Thyroid gland (tissue), 4 donors: ENCODE measurements around the gene LAPTM4A. TPM values are rescaled to one million over a fixed set of nuclear protein-coding genes. Genes with fewer than 3 reads are reported as not detected.

ENCODE experiments used
- DNase-seq, 2 donors: peaks; one replicate each; pipeline ENCODE4 v3.0.0-alpha.2; 2019
- H3K27ac ChIP-seq, 3 donors: fragments of 200-600 bp; sonication (generic); 1 replicate in 2 of 3; 2 replicates in 1 of 3; pipeline ENCODE4 v1.5.1; 2016 to 2019; ENCODE audit warnings: mild to moderate bottlenecking in 1 of 3, moderate library complexity in 1 of 3
- H3K27me3 ChIP-seq: fragments of 200-600 bp; sonication (generic); one replicate; pipeline ENCODE4 v1.5.1; 2019
- H3K36me3 ChIP-seq, 2 donors: fragments of 200-600 bp; sonication (generic); one replicate each; pipeline ENCODE4 v1.5.1; 2016 to 2019
- H3K4me1 ChIP-seq, 2 donors: fragments of 200-600 bp; sonication (generic); one replicate each; pipeline ENCODE4 v1.5.1; 2017 to 2019
- H3K4me3 ChIP-seq, 3 donors: fragments of 200-600 bp; sonication (generic); replicated peaks in 1 of 3; 1 replicate in 2 of 3; 2 replicates in 1 of 3; pipeline ENCODE4 v1.5.1; 2016; ENCODE audit warnings: mild to moderate bottlenecking in 1 of 3
- H3K9me3 ChIP-seq: fragments of 200-600 bp; sonication (generic); one replicate; pipeline ENCODE4 v1.5.1; 2017
- POLR2A ChIP-seq, 2 donors: fragments of 450-650 bp; IDR thresholded peaks; one replicate each; pipeline ENCODE4 v1.6.1; 2017; ENCODE audit warnings: antibody characterized with exemption in 2 of 2, mild to moderate bottlenecking in 2 of 2, moderate library complexity in 1 of 2
- WGBS, 2 donors: methylation state at CpG; one replicate each; pipeline ENCODE4 v1.1.5; 2017; 5-methylcytosine and 5-hydroxymethylcytosine counted together
- intact Hi-C: fragments of 100-400 bp; cut with DNase I; formaldehyde crosslinking; loops from one replicate; pipeline ENCODE4 v1.15.1; 2023
- total RNA-seq, 4 donors: library from RNA; depleted of rRNA; stranded (reverse); fragments of >200 nt; gene quantifications; one replicate each; pipeline ENCODE4 v1.2.3, GENCODE V29; 2016
- TF ChIP-seq, protein P1 (sequence below), 6 experiments: fragments of 200-600 bp in 3 of 6; fragments of 450-650 bp in 3 of 6; sonication (generic) in 3 of 6; IDR thresholded peaks; one replicate each; pipeline ENCODE4 v1.5.1; 2016 to 2019; ENCODE audit warnings: antibody characterized with exemption in 6 of 6, mild to moderate bottlenecking in 2 of 6, inconsistent platforms in 1 of 6, moderate library complexity in 1 of 6

The LAPTM4A gene
- total RNA-seq, 4 donors from 2014 or later = 159 to 300 (median 187) TPM

DNA sequence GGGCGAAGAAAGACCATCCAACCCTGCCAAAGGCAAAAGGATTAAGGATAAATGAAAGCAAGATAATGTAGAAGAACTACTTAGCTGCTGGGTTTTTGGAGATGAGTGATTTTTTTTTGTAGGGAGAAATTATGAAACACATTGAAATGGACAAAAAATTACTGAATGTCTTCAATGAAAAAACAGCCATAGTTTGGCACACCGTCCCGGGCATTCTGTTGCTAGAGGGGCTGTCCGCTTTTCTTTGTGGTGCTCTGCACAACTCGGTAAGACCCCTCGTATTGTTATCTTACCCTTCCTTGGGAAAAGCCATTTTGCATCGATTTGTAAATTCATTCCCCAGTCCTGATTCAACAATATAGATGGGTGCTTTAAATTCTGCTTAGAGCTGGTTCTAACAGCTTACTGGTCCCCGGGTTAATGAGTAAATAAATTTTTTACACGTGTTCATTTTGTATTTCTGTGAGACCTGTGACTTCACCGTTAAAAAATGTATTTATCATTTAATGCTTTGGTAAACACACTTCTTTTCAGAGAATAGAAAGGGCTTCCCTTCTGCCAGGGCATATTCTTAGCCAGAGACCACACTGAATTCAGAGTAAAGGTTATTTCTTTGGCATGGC is 912 bp upstream of the LAPTM4A start:
- peak in 1 of 2 donors; percentile 18 for DNase-seq
- intact Hi-C loops = no loop called here
- Histone ChIP-seq H3K27me3 (no peaks in the 10 kb centered on the region), H3K36me3 (no peaks in the 10 kb centered on the region), H3K9me3 (no peaks in the 10 kb centered on the region), H3K4me1 (peaks cover 18 to 28% of the 10 kb centered on the region in 2 donors), H3K4me3 (peak overlapping the region; percentile 17 to 80 (median 17)), H3K27ac (peak overlapping the region; percentile 95 to 99 (median 99))
- WGBS, 2 donors = 1 to 2% methylated on average over 10 of the region's 10 CpGs
- TF ChIP-seq POLR2A (IDR thresholded peaks at IDR 0.05) = no peak
- TF ChIP-seq, protein P1, sequence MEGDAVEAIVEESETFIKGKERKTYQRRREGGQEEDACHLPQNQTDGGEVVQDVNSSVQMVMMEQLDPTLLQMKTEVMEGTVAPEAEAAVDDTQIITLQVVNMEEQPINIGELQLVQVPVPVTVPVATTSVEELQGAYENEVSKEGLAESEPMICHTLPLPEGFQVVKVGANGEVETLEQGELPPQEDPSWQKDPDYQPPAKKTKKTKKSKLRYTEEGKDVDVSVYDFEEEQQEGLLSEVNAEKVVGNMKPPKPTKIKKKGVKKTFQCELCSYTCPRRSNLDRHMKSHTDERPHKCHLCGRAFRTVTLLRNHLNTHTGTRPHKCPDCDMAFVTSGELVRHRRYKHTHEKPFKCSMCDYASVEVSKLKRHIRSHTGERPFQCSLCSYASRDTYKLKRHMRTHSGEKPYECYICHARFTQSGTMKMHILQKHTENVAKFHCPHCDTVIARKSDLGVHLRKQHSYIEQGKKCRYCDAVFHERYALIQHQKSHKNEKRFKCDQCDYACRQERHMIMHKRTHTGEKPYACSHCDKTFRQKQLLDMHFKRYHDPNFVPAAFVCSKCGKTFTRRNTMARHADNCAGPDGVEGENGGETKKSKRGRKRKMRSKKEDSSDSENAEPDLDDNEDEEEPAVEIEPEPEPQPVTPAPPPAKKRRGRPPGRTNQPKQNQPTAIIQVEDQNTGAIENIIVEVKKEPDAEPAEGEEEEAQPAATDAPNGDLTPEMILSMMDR (IDR thresholded peaks at IDR 0.05) = peak in 1 of 6 experiments; percentile 7

DNA sequence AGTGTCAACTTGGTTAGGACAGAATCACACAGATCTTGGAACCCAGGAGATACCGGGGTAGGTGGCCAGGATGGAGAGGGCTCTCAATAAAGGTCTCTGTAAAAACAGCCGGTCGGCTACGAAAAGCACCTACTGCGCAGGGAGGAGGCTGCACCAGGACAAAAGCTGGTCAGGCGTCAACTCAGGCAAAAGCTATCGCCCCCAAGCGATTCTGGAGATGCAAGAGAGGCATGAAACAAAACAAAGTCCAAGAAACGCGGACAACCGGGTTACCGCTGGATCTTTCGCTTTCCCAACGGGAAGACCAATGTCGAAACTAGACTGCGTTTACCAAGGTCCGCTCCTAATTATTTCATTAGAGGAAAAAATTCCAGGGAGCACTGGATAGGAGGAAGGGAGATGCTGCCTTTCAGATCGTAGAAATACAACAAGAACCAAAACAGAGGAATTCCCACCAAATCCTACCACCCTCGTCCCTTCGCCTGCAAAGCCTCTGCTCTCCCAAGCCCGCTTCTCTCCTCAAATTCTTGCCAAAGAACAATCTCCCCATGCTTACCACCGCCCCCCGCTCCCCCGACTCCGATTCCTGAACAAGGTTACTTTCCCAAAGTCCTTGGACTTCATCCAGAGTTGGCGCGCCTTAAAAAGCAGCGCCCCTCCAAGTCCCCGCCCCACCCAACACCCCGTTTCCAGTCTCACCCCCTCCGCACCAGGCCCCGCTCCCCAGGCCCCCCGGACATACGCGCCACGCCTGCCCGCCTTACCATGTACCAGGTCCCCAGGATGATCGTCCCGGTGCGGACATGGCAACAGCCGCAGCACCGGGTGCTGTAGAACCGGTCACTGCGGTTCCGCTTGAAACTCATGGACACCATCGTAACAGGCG is 539 bp downstream of the LAPTM4A start:
- no peaks in the 10 kb centered on the region for H3K9me3 ChIP-seq
- no peaks in the 10 kb centered on the region for H3K36me3 ChIP-seq
- intact Hi-C loops = no loop called here
- peak overlapping the region; percentile 95 to 99 (median 99) for H3K27ac ChIP-seq
- peaks cover 18 to 31% of the 10 kb centered on the region in 2 donors for H3K4me1 ChIP-seq
- TF ChIP-seq, protein P1 (IDR thresholded peaks at IDR 0.05) = no peak
- TF ChIP-seq POLR2A (IDR thresholded peaks at IDR 0.05) = peak in 1 of 2 donors; percentile 50
- DNase-seq = peak; percentile 59 to 60
- H3K27me3 ChIP-seq = no peaks in the 10 kb centered on the region
- WGBS, 2 donors = 1 to 2% methylated on average over 39 to 44 of the region's 47 CpGs
- peak overlapping the region; percentile 66 to 92 (median 80) for H3K4me3 ChIP-seq

DNA sequence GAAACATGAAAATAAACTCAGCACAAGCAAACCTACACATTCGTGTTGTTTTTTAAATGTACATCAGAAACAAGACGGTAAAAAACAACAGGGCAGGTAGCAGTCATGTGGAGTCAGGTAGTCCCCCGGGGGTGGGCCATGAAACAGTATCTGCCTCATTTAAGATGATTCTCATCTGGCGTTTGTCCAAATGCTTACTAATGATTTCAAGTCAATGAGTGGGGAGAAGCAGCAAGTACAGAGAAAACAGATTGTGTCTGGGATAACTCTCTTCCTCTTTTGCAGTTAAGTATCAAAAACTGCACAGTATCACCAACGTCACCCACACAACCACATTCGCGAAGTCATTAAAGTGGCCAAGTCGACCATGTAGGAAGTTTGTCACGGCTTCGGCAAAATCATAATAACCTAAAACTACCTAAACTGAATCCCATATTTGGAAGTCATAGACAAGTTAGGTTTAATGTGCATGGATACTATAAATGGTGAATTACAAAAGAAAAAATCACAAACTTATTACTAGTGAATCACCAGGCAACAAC is 1.3 kb downstream of the LAPTM4A start:
- peak overlapping the region; percentile 95 to 99 (median 99) for H3K27ac ChIP-seq

DNA sequence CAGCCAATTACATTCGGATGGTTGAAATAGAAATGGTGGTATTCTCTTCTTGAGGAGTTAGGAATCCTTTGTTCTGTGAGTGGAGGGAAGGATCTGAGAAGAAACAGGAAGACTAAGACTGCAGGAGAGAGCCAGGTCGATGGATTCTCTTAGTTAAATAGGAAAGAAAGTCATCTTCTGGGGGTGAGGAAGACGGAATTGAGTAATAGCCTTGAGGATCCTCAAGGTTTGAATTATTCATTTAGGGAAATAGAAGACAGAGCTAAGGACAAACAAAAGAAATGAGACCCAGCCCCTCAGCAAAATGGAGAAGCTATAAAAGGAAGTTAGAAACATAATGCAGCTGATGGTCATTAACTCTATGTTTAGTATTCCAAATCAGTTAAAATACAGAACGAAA is 1.8 kb downstream of the LAPTM4A start:
- no peak for TF ChIP-seq POLR2A (IDR thresholded peaks at IDR 0.05)
- TF ChIP-seq, protein P1 (IDR thresholded peaks at IDR 0.05) = no peak
- peaks cover 26 to 39% of the 10 kb centered on the region in 2 donors for H3K4me1 ChIP-seq
- H3K4me3 ChIP-seq = peak overlapping the region in 2 of 3 donors; percentile 80 to 92
- WGBS, 2 donors = 9 to 15% methylated on average over 4 of the region's 4 CpGs
- DNase-seq = no peak
- H3K36me3 ChIP-seq = no peaks in the 10 kb centered on the region
- peak overlapping the region; percentile 95 to 99 (median 99) for H3K27ac ChIP-seq
- intact Hi-C loops = no loop called here
- H3K27me3 ChIP-seq = no peaks in the 10 kb centered on the region
- H3K9me3 ChIP-seq = no peaks in the 10 kb centered on the region

More for the DNA sequence above, 1.3 kb downstream of the LAPTM4A start:
- TF ChIP-seq, protein P1 (IDR thresholded peaks at IDR 0.05) = no peak
- TF ChIP-seq POLR2A (IDR thresholded peaks at IDR 0.05) = no peak
- Histone ChIP-seq H3K9me3 (no peaks in the 10 kb centered on the region), H3K4me1 (peaks cover 25 to 38% of the 10 kb centered on the region in 2 donors), H3K4me3 (peak overlapping the region; percentile 66 to 92 (median 80)), H3K36me3 (no peaks in the 10 kb centered on the region), H3K27me3 (no peaks in the 10 kb centered on the region)
- intact Hi-C loops = no loop called here
- DNase-seq = no peak
- 0 to 1% methylated on average over 10 of the region's 10 CpGs for WGBS, 2 donors
